Heart left ventricle (tissue), 13 donors: ENCODE measurements around the gene NPIPB5.
"Not testable (repeated sequence)": the region's sequence is repeated elsewhere in the genome, so short reads cannot be mapped to it uniquely, and the experiment has no call there.

ENCODE experiments used
- POLR2A ChIP-seq, 2 donors: fragments of 450-650 bp; IDR thresholded peaks; one replicate each; pipeline ENCODE4 v1.6.1; 2017; ENCODE audit warnings: antibody characterized with exemption in 2 of 2, mild to moderate bottlenecking in 2 of 2, moderate library complexity in 2 of 2
- TF ChIP-seq, protein P1 (sequence below), 12 donors: fragments of 200-600 bp; sonication (generic) in 4 of 12; IDR thresholded peaks; one replicate each; pipeline versions ENCODE4 v1.5.0 to v1.8.0; 2018 to 2022; ENCODE audit warnings: antibody characterized with exemption in 12 of 12, mild to moderate bottlenecking in 5 of 12
- donor health status: ischemic (EF 13 %, LVEDD 7.1; RV severe dilation, severe dysfunction).
- donor health status: DM: no; HTN: yes; CAD: no.
- donor health status: DM: no; HTN: no; CAD: no.
- donor health status: ischemic (EF 25% LVEDD 6.9; RV normal size, moderate dysfunction).
- donor health status: ischemic (EF 25% LVEDD 5.7; RV mildly dilated, moderate dysfunction).
- donor health status: ischemic (EF 35%, LVEDD 5.7; RV mildly dilated, moderate dysfunction).
- donor health status: nonischemic (EF 11% LVEDD 7.7; RV severe dilation, severe dysfunction).
- donor health status: DM: yes; HTN: yes; CAD: no.
- donor health status: PGD.
- donor health status: ischemic (EF 29% LVEDD 5.4; RV normal size, mild dysfunction).
- donor health status: nonischemic (EF 23%, LVEDD 6.1; RV moderate dilation, normal function).

DNA sequence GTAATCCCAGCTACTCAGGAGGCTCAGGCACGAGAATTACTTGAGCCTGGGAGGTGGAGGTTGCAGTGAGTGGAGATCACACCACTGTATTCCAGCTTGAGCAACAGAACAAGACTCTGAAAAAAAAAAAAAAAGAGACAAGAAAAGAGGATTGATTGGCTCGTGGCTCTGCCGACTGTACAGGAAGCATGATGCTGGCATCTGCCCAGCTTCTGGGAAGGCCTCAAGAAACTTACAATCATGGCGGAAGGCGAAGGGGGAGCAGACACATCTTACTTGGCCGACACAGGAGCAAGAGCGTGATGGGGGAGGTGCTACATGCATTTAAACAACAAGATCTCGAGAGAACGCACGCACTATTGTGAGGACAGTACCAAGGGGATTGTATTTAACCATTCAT, 40.5 kb downstream of the NPIPB5 start:
- TF ChIP-seq, protein P1, sequence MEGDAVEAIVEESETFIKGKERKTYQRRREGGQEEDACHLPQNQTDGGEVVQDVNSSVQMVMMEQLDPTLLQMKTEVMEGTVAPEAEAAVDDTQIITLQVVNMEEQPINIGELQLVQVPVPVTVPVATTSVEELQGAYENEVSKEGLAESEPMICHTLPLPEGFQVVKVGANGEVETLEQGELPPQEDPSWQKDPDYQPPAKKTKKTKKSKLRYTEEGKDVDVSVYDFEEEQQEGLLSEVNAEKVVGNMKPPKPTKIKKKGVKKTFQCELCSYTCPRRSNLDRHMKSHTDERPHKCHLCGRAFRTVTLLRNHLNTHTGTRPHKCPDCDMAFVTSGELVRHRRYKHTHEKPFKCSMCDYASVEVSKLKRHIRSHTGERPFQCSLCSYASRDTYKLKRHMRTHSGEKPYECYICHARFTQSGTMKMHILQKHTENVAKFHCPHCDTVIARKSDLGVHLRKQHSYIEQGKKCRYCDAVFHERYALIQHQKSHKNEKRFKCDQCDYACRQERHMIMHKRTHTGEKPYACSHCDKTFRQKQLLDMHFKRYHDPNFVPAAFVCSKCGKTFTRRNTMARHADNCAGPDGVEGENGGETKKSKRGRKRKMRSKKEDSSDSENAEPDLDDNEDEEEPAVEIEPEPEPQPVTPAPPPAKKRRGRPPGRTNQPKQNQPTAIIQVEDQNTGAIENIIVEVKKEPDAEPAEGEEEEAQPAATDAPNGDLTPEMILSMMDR (IDR thresholded peaks at IDR 0.05): not testable (repeated sequence)
- TF ChIP-seq POLR2A (IDR thresholded peaks at IDR 0.05): not testable (repeated sequence)
